Measurements from ENCODE around the gene KIAA1549.

The KIAA1549 gene

DNA sequence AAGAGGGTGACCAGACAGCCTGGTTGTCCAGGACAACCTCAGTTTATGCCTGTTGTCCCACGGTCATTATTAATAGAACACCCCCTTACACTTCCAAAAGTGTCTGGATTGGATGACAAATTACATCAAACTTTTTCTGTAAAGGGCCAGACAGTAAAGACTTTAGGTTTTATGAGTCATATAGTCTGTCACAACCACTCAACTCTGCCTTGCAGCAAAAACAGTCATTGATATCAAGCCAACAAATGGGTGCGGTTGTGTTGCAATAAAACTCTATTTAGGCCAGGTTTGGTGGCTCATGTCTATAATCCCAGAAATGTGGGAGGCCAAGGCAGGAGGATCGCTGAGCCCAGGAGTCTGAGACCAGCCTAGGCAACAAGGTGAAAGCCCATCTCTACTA lies 116.5 kb downstream of the KIAA1549 start:
- H3K27ac ChIP-seq (ENCODE audit: insufficient read depth, low read depth, low read length, poor library complexity, severe bottlenecking) = no peak overlapping the region
- peaks cover 34% of the 10 kb centered on the region for H3K36me3 ChIP-seq (ENCODE audit: control insufficient read depth, insufficient read depth, low read length)
- H3K4me1 ChIP-seq (ENCODE audit: control insufficient read depth, insufficient read depth, low read length) = no peaks in the 10 kb centered on the region
- H3K9me3 ChIP-seq (ENCODE audit: control insufficient read depth, low read length) = no peaks in the 10 kb centered on the region
- H3K4me3 ChIP-seq (ENCODE audit: insufficient read depth, low read depth, low read length) = no peak overlapping the region
- no peaks in the 10 kb centered on the region for H3K27me3 ChIP-seq (ENCODE audit: control insufficient read depth, insufficient read depth, low read length, poor library complexity, severe bottlenecking)
- 93 to 97% methylated on average over 3 of the region's 3 CpGs for WGBS, 2 experiments

DNA sequence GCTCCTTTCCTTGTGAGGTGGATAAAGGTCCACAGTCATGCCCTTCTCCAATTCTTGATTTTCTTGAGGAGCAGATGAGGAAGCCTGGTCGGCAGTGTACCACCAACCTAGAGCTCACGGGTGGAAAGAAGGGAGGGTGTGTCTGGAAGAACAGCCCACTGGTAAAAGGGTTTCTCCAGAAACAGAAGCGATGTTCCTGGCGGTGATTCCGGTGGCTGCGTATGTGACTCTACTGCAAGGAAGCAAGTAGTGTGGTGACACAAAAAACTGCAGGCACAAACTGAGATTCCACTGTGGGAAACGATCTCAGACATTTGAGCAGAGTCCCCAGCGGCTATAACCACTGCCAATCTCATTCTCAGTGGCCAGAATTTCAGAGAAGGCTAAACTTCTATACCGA lies 117.3 kb downstream of the KIAA1549 start:
- peaks cover 34% of the 10 kb centered on the region for H3K36me3 ChIP-seq (ENCODE audit: control insufficient read depth, insufficient read depth, low read length)
- H3K4me3 ChIP-seq (ENCODE audit: insufficient read depth, low read depth, low read length) = no peak overlapping the region
- no peaks in the 10 kb centered on the region for H3K4me1 ChIP-seq (ENCODE audit: control insufficient read depth, insufficient read depth, low read length)
- no peaks in the 10 kb centered on the region for H3K9me3 ChIP-seq (ENCODE audit: control insufficient read depth, low read length)
- no peak overlapping the region for H3K27ac ChIP-seq (ENCODE audit: insufficient read depth, low read depth, low read length, poor library complexity, severe bottlenecking)
- H3K27me3 ChIP-seq (ENCODE audit: control insufficient read depth, insufficient read depth, low read length, poor library complexity, severe bottlenecking) = no peaks in the 10 kb centered on the region
- 97 to 98% methylated on average over 9 of the region's 9 CpGs for WGBS, 2 experiments

DNA sequence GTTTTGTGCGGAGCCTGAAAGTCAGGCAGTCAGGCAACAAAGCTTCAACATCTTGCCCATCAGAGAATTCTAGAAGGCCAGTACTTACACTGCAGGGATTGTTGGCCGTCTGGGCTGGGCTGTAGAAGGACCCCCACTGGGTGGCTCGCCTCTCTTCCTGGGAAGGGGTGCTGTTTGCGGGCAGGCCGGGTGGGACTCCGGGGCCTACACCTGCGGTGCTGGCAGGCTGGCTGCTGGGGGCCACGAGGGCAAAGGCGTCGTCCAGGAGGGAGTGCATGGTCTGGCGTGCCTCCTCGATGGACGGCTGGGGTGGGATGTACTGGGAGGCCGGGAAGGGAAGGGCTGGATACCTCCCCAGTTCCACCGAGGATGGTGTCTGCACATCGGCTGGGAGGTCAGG lies 120.1 kb downstream of the KIAA1549 start:
- H3K36me3 ChIP-seq (ENCODE audit: control insufficient read depth, insufficient read depth, low read length) = peaks cover 32% of the 10 kb centered on the region
- no peaks in the 10 kb centered on the region for H3K9me3 ChIP-seq (ENCODE audit: control insufficient read depth, low read length)
- no peak overlapping the region for H3K27ac ChIP-seq (ENCODE audit: insufficient read depth, low read depth, low read length, poor library complexity, severe bottlenecking)
- no peaks in the 10 kb centered on the region for H3K4me1 ChIP-seq (ENCODE audit: control insufficient read depth, insufficient read depth, low read length)
- no peak overlapping the region for H3K4me3 ChIP-seq (ENCODE audit: insufficient read depth, low read depth, low read length)
- 95 to 98% methylated on average over 16 of the region's 16 CpGs for whole genome bisulfite sequencing, 2 experiments
- H3K27me3 ChIP-seq (ENCODE audit: control insufficient read depth, insufficient read depth, low read length, poor library complexity, severe bottlenecking) = no peaks in the 10 kb centered on the region

DNA sequence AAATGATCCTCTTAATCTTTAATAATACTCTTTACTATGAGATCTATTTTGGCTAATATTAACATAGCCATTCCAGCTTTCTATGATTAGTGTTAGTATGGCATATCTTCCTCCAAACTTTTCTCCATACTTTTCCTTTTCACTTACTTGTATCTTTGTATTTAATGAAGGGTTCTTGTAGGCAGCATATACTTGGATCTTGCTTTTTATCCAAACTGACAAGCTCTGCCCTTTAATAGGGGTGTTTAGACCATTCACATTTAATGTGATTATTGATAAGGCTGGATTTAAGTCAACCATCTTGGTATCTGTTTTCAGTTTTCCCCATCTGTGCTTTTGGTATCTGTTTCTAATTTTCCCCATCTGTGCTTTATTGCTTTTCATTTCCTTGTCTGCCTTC lies 123.5 kb downstream of the KIAA1549 start:
- H3K27ac ChIP-seq (ENCODE audit: insufficient read depth, low read depth, low read length, poor library complexity, severe bottlenecking) = no peak overlapping the region
- peaks cover 24% of the 10 kb centered on the region for H3K36me3 ChIP-seq (ENCODE audit: control insufficient read depth, insufficient read depth, low read length)
- H3K4me1 ChIP-seq (ENCODE audit: control insufficient read depth, insufficient read depth, low read length) = no peaks in the 10 kb centered on the region
- no peaks in the 10 kb centered on the region for H3K27me3 ChIP-seq (ENCODE audit: control insufficient read depth, insufficient read depth, low read length, poor library complexity, severe bottlenecking)
- no peaks in the 10 kb centered on the region for H3K9me3 ChIP-seq (ENCODE audit: control insufficient read depth, low read length)
- H3K4me3 ChIP-seq (ENCODE audit: insufficient read depth, low read depth, low read length) = no peak overlapping the region

DNA sequence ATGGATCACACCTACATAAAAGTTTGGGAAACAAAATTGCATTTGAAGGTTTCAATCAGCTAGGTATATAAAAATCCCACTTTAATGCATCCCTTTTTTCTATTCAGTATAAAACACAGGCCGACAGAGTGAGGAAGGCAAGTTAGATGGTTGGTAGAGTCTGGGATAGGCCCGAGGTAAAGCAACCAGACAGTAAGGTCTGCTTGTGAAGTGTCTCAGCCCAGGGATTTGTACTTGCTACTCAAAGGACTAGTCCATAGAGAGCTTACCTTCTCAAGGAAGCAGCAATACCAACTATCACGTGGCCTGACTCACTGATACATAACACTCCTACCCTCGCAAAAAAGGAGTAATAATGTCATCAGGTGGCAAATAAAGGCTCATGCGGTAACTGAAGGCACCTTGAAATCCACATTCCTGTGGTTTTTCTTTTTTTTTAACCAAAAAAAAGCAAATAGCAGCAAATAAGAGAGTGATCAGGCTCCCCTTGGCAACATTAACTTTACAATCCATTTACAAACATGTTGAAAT lies 127.0 kb downstream of the KIAA1549 start:
- 76 to 81% methylated on average over 5 of the region's 5 CpGs for WGBS, 2 experiments
- Histone ChIP-seq H3K4me3 (ENCODE audit: insufficient read depth, low read depth, low read length) (no peak overlapping the region), H3K9me3 (ENCODE audit: control insufficient read depth, low read length) (no peaks in the 10 kb centered on the region), H3K36me3 (ENCODE audit: control insufficient read depth, insufficient read depth, low read length) (peaks cover 25% of the 10 kb centered on the region), H3K4me1 (ENCODE audit: control insufficient read depth, insufficient read depth, low read length) (no peaks in the 10 kb centered on the region), H3K27me3 (ENCODE audit: control insufficient read depth, insufficient read depth, low read length, poor library complexity, severe bottlenecking) (no peaks in the 10 kb centered on the region), H3K27ac (ENCODE audit: insufficient read depth, low read depth, low read length, poor library complexity, severe bottlenecking) (no peak overlapping the region)

DNA sequence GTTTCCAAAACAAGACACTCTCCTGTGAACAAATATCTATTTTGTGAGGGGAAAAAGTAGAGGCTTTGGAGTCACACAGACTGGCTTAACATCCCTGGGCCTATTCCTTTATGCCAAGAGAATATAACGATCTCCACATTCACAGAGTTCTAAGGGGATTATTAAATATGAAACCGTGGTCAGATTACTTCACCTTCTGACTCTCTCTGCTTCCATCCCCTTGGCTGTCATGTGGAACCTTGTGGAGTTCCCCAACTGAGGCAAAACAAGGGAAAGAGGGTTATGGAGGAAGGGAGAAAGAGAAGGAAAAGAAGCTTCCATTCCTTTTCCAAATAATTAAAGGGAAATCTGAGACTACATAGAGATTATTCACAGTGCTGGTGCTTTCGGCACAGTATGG lies 127.7 kb downstream of the KIAA1549 start:
- Histone ChIP-seq H3K27ac (ENCODE audit: insufficient read depth, low read depth, low read length, poor library complexity, severe bottlenecking) (no peak overlapping the region), H3K4me3 (ENCODE audit: insufficient read depth, low read depth, low read length) (no peak overlapping the region), H3K4me1 (ENCODE audit: control insufficient read depth, insufficient read depth, low read length) (no peaks in the 10 kb centered on the region), H3K27me3 (ENCODE audit: control insufficient read depth, insufficient read depth, low read length, poor library complexity, severe bottlenecking) (no peaks in the 10 kb centered on the region), H3K36me3 (ENCODE audit: control insufficient read depth, insufficient read depth, low read length) (peaks cover 24% of the 10 kb centered on the region), H3K9me3 (ENCODE audit: control insufficient read depth, low read length) (no peaks in the 10 kb centered on the region)
- WGBS, 2 experiments = 77 to 86% methylated on average over 2 to 3 of the region's 3 CpGs

DNA sequence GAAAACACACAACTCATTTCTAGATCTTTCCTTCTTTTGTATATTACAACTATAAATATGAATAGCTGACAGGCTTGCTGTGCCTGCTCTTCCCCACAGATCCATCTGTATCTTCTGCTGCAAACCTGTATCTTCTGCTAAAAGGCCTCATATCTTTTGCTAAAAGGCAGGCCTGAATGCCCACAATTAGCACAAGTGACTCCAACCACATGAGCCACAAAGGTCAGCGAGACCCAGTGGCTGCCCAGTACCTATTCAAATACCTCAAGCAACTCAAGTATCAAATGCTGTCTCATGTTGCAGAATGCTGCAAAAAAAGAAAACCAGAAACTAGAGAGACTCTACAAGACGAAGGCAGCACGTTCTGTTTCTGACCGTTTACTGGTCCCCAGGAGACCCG lies 128.7 kb downstream of the KIAA1549 start:
- Histone ChIP-seq H3K4me1 (ENCODE audit: control insufficient read depth, insufficient read depth, low read length) (no peaks in the 10 kb centered on the region), H3K4me3 (ENCODE audit: insufficient read depth, low read depth, low read length) (no peak overlapping the region), H3K27ac (ENCODE audit: insufficient read depth, low read depth, low read length, poor library complexity, severe bottlenecking) (no peak overlapping the region), H3K27me3 (ENCODE audit: control insufficient read depth, insufficient read depth, low read length, poor library complexity, severe bottlenecking) (no peaks in the 10 kb centered on the region), H3K36me3 (ENCODE audit: control insufficient read depth, insufficient read depth, low read length) (peaks cover 17% of the 10 kb centered on the region), H3K9me3 (ENCODE audit: control insufficient read depth, low read length) (no peaks in the 10 kb centered on the region)
- WGBS, 2 experiments = 93 to 94% methylated on average over 5 of the region's 5 CpGs

DNA sequence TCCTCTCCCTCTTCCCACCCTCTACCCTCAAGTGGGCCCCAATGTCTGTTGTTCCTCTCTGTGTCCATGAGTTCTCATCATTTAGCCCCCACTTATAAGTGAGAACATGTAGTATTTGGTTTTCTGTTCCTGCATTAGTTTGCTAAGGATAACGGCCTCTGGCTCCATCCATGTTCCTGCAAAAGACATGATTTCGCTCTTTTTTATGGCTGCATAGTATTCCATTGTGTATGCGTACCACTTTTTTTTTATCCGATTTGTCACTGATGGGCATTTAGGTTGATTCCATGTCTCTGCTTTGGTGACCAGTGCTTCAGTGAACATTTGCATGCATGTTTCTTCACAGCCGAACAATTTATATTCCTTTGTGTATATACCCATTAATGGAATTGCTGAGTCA lies 131.5 kb downstream of the KIAA1549 start:
- Histone ChIP-seq H3K36me3 (ENCODE audit: control insufficient read depth, insufficient read depth, low read length) (peaks cover 15% of the 10 kb centered on the region), H3K4me3 (ENCODE audit: insufficient read depth, low read depth, low read length) (no peak overlapping the region), H3K9me3 (ENCODE audit: control insufficient read depth, low read length) (no peaks in the 10 kb centered on the region), H3K27ac (ENCODE audit: insufficient read depth, low read depth, low read length, poor library complexity, severe bottlenecking) (no peak overlapping the region), H3K27me3 (ENCODE audit: control insufficient read depth, insufficient read depth, low read length, poor library complexity, severe bottlenecking) (no peaks in the 10 kb centered on the region), H3K4me1 (ENCODE audit: control insufficient read depth, insufficient read depth, low read length) (no peaks in the 10 kb centered on the region)
- 93% methylated on average over 4 to 5 of the region's 5 CpGs for WGBS, 2 experiments

DNA sequence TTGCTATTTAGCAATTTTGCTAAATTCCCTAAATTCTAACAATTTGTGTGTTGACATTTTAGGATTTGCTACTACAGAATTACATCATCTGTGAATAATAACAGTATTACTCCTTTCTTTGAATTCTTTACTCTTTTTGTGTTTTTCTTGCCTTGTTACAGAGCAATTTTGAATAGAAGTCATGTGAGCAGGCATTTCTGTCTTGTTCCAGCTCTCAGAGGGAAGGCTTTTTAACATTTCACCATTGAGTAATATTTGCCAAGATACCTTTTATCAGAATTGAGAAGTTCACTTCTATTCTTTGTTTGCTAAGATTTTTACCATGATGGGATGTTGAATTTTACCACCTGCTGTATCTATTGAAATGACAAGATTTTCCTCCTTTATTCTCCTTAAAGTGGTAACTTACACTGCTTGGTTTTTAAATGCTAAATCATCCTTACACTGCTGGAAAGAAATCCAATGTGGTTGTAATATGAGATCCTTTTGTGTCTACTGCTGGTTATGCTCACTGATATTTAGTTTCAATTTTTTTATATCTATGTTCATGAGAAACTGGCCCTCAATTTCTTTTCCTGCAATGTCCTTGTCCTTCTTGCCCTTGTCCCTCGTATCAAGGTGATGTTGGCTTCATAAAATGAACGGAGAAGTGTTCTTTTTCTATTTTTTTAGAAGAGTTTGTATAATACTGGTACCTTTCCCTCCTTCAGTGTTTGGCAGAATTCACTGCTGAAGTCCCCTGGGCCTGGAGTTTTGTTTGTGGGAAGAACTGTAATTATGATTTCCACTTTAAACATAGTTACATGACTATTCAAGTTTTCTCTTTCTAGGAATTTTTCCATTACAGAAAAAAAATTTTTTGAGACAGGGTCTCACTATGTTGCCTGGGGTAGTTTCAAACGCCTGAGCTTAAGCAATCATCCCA lies 132.9 kb downstream of the KIAA1549 start:
- H3K36me3 ChIP-seq (ENCODE audit: control insufficient read depth, insufficient read depth, low read length) = peaks cover 15% of the 10 kb centered on the region
- no peaks in the 10 kb centered on the region for H3K27me3 ChIP-seq (ENCODE audit: control insufficient read depth, insufficient read depth, low read length, poor library complexity, severe bottlenecking)
- H3K9me3 ChIP-seq (ENCODE audit: control insufficient read depth, low read length) = no peaks in the 10 kb centered on the region
- WGBS, 2 experiments = 86 to 87% methylated on average over 1 to 3 of the region's 3 CpGs
- H3K4me3 ChIP-seq (ENCODE audit: insufficient read depth, low read depth, low read length) = no peak overlapping the region
- no peak overlapping the region for H3K27ac ChIP-seq (ENCODE audit: insufficient read depth, low read depth, low read length, poor library complexity, severe bottlenecking)
- H3K4me1 ChIP-seq (ENCODE audit: control insufficient read depth, insufficient read depth, low read length) = no peaks in the 10 kb centered on the region

DNA sequence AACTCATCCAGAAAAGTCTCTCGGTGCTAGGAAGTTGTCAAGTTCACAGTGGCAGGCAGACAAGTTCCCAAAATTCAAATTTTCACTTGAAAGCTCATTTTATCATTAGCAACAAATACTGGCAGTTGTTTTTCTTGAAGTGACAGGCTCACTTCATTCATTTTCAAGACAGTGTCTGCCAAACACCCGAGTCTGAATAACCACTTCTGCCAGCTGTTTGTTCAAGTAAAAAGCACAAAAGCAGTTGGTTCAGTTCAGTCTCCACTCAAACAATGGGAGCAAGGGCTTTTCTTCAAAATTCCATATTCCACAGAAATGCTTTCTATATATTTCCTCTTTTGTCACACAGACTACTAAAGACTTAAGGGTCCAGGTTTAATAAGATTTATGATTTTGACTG lies 135.5 kb downstream of the KIAA1549 start:
- Histone ChIP-seq H3K36me3 (ENCODE audit: control insufficient read depth, insufficient read depth, low read length) (peaks cover 13% of the 10 kb centered on the region), H3K4me3 (ENCODE audit: insufficient read depth, low read depth, low read length) (no peak overlapping the region), H3K27ac (ENCODE audit: insufficient read depth, low read depth, low read length, poor library complexity, severe bottlenecking) (no peak overlapping the region), H3K27me3 (ENCODE audit: control insufficient read depth, insufficient read depth, low read length, poor library complexity, severe bottlenecking) (no peaks in the 10 kb centered on the region), H3K4me1 (ENCODE audit: control insufficient read depth, insufficient read depth, low read length) (no peaks in the 10 kb centered on the region), H3K9me3 (ENCODE audit: control insufficient read depth, low read length) (no peaks in the 10 kb centered on the region)
- 91 to 93% methylated on average over 2 of the region's 2 CpGs for WGBS, 2 experiments
